HG03442 (cell line): ENCODE results near the gene CENPP.
A peak's percentile ranks its signal among the peaks of the same experiment; 100 is the strongest.

Experiments used
- ATAC-seq: cut with Tn5 transposase; IDR thresholded peaks from one replicate; pipeline ENCODE4 v1.9.1; 2021; ENCODE audit warnings: mild to moderate bottlenecking, moderate library complexity; ENCODE audit not compliant: unreplicated experiment

The CENPP gene

GRCh38 chr9:92666236-92666635 is 340.5 kb downstream of the CENPP start:
- ATAC-seq = no peak

- no peak for ATAC-seq
Observed at GRCh38 chr9:92666912-92667532, 341.3 kb downstream of the CENPP start.

GRCh38 chr9:92668746-92669526 is 343.2 kb downstream of the CENPP start:
- no peak for ATAC-seq

- ATAC-seq = peak; percentile 24
Observed at GRCh38 chr9:92669527-92669889, 343.8 kb downstream of the CENPP start.
